IPS-15b (cell line): Measurements from ENCODE around the gene TPRX1.
"Not testable (repeated sequence)": the region's sequence is repeated elsewhere in the genome, so short reads cannot be mapped to it uniquely, and the experiment has no call there.

Experiments used
- H3K27me3 ChIP-seq: one replicate; pipeline ENCODE4 v1.6.1; 2013; ENCODE audit warnings: low read length; ENCODE audit not compliant: control insufficient read depth, insufficient read depth
- H3K36me3 ChIP-seq: one replicate; pipeline ENCODE4 v1.6.1; 2013; ENCODE audit warnings: low read length; ENCODE audit not compliant: control insufficient read depth, insufficient read depth
- H3K4me1 ChIP-seq: one replicate; pipeline ENCODE4 v1.6.1; 2013; ENCODE audit warnings: mild to moderate bottlenecking, low read length; ENCODE audit not compliant: control insufficient read depth, insufficient read depth
- H3K4me3 ChIP-seq: one replicate; pipeline ENCODE4 v1.5.1; 2013; ENCODE audit warnings: low read depth, low read length
- H3K9ac ChIP-seq: one replicate; pipeline ENCODE4 v1.6.1; 2013; ENCODE audit warnings: low read depth, mild to moderate bottlenecking, low read length
- H3K9me3 ChIP-seq: one replicate; pipeline ENCODE4 v1.6.1; 2013; ENCODE audit warnings: mild to moderate bottlenecking, low read length; ENCODE audit not compliant: control insufficient read depth, insufficient read depth

Gene TPRX1

GRCh38 chr19:47798904-47799266 lies 5.5 kb downstream of the TPRX1 start:
- no peak overlapping the region for H3K4me3 ChIP-seq
- no peak overlapping the region for H3K9ac ChIP-seq
- no peaks in the 10 kb centered on the region for H3K4me1 ChIP-seq
- H3K9me3 ChIP-seq, result no peaks in the 10 kb centered on the region
- H3K36me3 ChIP-seq, result peaks cover 2% of the 10 kb centered on the region
- H3K27me3 ChIP-seq, result no peaks in the 10 kb centered on the region

GRCh38 chr19:47797996-47798903 lies 6.1 kb downstream of the TPRX1 start:
- H3K4me1 ChIP-seq, result no peaks in the 10 kb centered on the region
- no peaks in the 10 kb centered on the region for H3K9me3 ChIP-seq
- H3K36me3 ChIP-seq, result peaks cover 2% of the 10 kb centered on the region
- H3K4me3 ChIP-seq, result no peak overlapping the region
- no peak overlapping the region for H3K9ac ChIP-seq
- no peaks in the 10 kb centered on the region for H3K27me3 ChIP-seq

GRCh38 chr19:47796785-47797184 lies 7.6 kb downstream of the TPRX1 start:
- Histone ChIP-seq H3K9ac (no peak overlapping the region), H3K36me3 (peaks cover under 1% of the 10 kb centered on the region), H3K27me3 (no peaks in the 10 kb centered on the region), H3K9me3 (peaks cover 6% of the 10 kb centered on the region), H3K4me3 (no peak overlapping the region), H3K4me1 (no peaks in the 10 kb centered on the region)

GRCh38 chr19:47794526-47794925 lies 9.8 kb downstream of the TPRX1 start:
- no peaks in the 10 kb centered on the region for H3K27me3 ChIP-seq
- no peak overlapping the region for H3K9ac ChIP-seq
- H3K4me1 ChIP-seq, result no peaks in the 10 kb centered on the region

GRCh38 chr19:47792616-47793015 lies 11.7 kb downstream of the TPRX1 start:
- H3K36me3 ChIP-seq, result no peaks in the 10 kb centered on the region
- peaks cover 2% of the 10 kb centered on the region for H3K4me1 ChIP-seq
- H3K9me3 ChIP-seq, result peaks cover 6% of the 10 kb centered on the region
- no peaks in the 10 kb centered on the region for H3K27me3 ChIP-seq
- no peak overlapping the region for H3K4me3 ChIP-seq
- H3K9ac ChIP-seq, result no peak overlapping the region

More at GRCh38 chr19:47794526-47794925, 9.8 kb downstream of the TPRX1 start:
- H3K36me3 ChIP-seq, result no peaks in the 10 kb centered on the region
- peaks cover 6% of the 10 kb centered on the region for H3K9me3 ChIP-seq
- no peak overlapping the region for H3K4me3 ChIP-seq

GRCh38 chr19:47790398-47790814 lies 13.9 kb downstream of the TPRX1 start:
- H3K4me3 ChIP-seq, result peak overlapping the region; percentile 11
- peaks cover 5% of the 10 kb centered on the region for H3K36me3 ChIP-seq
- peaks cover 2% of the 10 kb centered on the region for H3K4me1 ChIP-seq
- H3K27me3 ChIP-seq, result no peaks in the 10 kb centered on the region
- H3K9ac ChIP-seq, result no peak overlapping the region
- H3K9me3 ChIP-seq, result peaks cover 6% of the 10 kb centered on the region

- H3K9me3 ChIP-seq, H3K9ac ChIP-seq, H3K36me3 ChIP-seq, H3K27me3 ChIP-seq, H3K4me1 ChIP-seq: not testable (repeated sequence)
- H3K4me3 ChIP-seq, result peak overlapping the region; percentile 11
Observed at GRCh38 chr19:47789811-47790210, 14.5 kb downstream of the TPRX1 start.

GRCh38 chr19:47787307-47787706 lies 17.0 kb downstream of the TPRX1 start:
- peaks cover 29% of the 10 kb centered on the region for H3K36me3 ChIP-seq
- not testable (repeated sequence) for H3K27me3 ChIP-seq, H3K4me1 ChIP-seq, H3K4me3 ChIP-seq, H3K9ac ChIP-seq, H3K9me3 ChIP-seq

- no peak overlapping the region for H3K9ac ChIP-seq
- H3K27me3 ChIP-seq, result no peaks in the 10 kb centered on the region
- peaks cover 34% of the 10 kb centered on the region for H3K36me3 ChIP-seq
- no peaks in the 10 kb centered on the region for H3K9me3 ChIP-seq
- peaks cover 2% of the 10 kb centered on the region for H3K4me1 ChIP-seq
- H3K4me3 ChIP-seq, result no peak overlapping the region
Observed at GRCh38 chr19:47786566-47786965, 17.8 kb downstream of the TPRX1 start.

GRCh38 chr19:47781590-47782262 lies 22.6 kb downstream of the TPRX1 start:
- Histone ChIP-seq H3K9ac (no peak overlapping the region), H3K9me3 (no peaks in the 10 kb centered on the region), H3K4me1 (peaks cover under 1% of the 10 kb centered on the region), H3K36me3 (peaks cover 40% of the 10 kb centered on the region), H3K4me3 (no peak overlapping the region), H3K27me3 (no peaks in the 10 kb centered on the region)

GRCh38 chr19:47780215-47780551 lies 24.2 kb downstream of the TPRX1 start:
- Histone ChIP-seq H3K36me3 (peaks cover 36% of the 10 kb centered on the region), H3K9ac (peak overlapping the region; percentile 3), H3K4me1 (peaks cover 4% of the 10 kb centered on the region), H3K27me3 (no peaks in the 10 kb centered on the region), H3K9me3 (no peaks in the 10 kb centered on the region), H3K4me3 (peak overlapping the region; percentile 89)
